Stomach (tissue), 4 donors: ENCODE measurements around the gene MYBPC3.

ENCODE experiments used
- CTCF ChIP-seq, 7 experiments: fragments of 450-650 bp in 4 of 7; fragments of 200-600 bp in 3 of 7; sonication (generic) in 3 of 7; IDR thresholded peaks; one replicate each; pipeline ENCODE4 v1.5.1; 2016 to 2019; ENCODE audit warnings: antibody characterized with exemption in 7 of 7, control low read depth in 2 of 7, mild to moderate bottlenecking in 1 of 7
- POLR2A ChIP-seq, 4 donors: fragments of 450-650 bp; IDR thresholded peaks; one replicate each; pipeline ENCODE4 v1.6.1; 2016; ENCODE audit warnings: antibody characterized with exemption in 4 of 4, control low read depth in 2 of 4, mild to moderate bottlenecking in 1 of 4, moderate library complexity in 1 of 4
- POLR2AphosphoS5 ChIP-seq, 3 donors: sonication (generic); formaldehyde crosslinking; IDR thresholded peaks; one replicate each; pipeline ENCODE4 v1.6.1; 2016; ENCODE audit warnings: antibody characterized with exemption in 3 of 3

GRCh38 chr11:47327949-47328348 lies 24.6 kb downstream of the MYBPC3 start:
- TF ChIP-seq CTCF (IDR thresholded peaks at IDR 0.05) (no peak), POLR2AphosphoS5 (IDR thresholded peaks at IDR 0.05) (no peak), POLR2A (IDR thresholded peaks at IDR 0.05) (no peak)
